H9 (cell line): ENCODE measurements around the gene ETFDH. TPM values are rescaled to one million over a fixed set of nuclear protein-coding genes. Genes with fewer than 3 reads are reported as not detected.

ENCODE experiments used
- DNase-seq: peaks from one replicate; pipeline ENCODE4 v3.0.0-alpha.2; 2017
- H2AFZ ChIP-seq: one replicate; pipeline ENCODE4 v1.6.1; 2013; ENCODE audit warnings: mild to moderate bottlenecking, low read length, control low read depth, moderate library complexity
- H2AK5ac ChIP-seq: 2 replicates; pipeline ENCODE4 v1.6.1; 2013; ENCODE audit warnings: low read length, control low read depth, mixed read lengths; ENCODE audit not compliant: insufficient read length
- H2BK120ac ChIP-seq: one replicate; pipeline ENCODE4 v1.6.1; 2013; ENCODE audit warnings: low read depth, mild to moderate bottlenecking, low read length, control low read depth, inconsistent platforms; ENCODE audit not compliant: poor library complexity, severe bottlenecking
- H2BK12ac ChIP-seq: 2 replicates; pipeline ENCODE4 v1.6.1; 2013; ENCODE audit warnings: low read length, control low read depth, mixed read lengths, low read depth; ENCODE audit not compliant: insufficient read length
- H2BK15ac ChIP-seq: 2 replicates; pipeline ENCODE4 v1.6.1; 2013; ENCODE audit warnings: low read depth, low read length, control low read depth
- H2BK20ac ChIP-seq: one replicate; pipeline ENCODE4 v1.6.1; 2013; ENCODE audit warnings: low read depth, mild to moderate bottlenecking, low read length, control low read depth, inconsistent platforms; ENCODE audit not compliant: poor library complexity, severe bottlenecking
- H2BK5ac ChIP-seq: 2 replicates; pipeline ENCODE4 v1.6.1; 2013; ENCODE audit warnings: low read length, control low read depth, mixed read lengths; ENCODE audit not compliant: insufficient read length
- H3K14ac ChIP-seq: 2 replicates; pipeline ENCODE4 v1.6.1; 2013; ENCODE audit warnings: low read length, control low read depth; ENCODE audit not compliant: insufficient read depth
- H3K18ac ChIP-seq: 2 replicates; pipeline ENCODE4 v1.6.1; 2013; ENCODE audit warnings: low read depth, mild to moderate bottlenecking, mixed read lengths, low read length, control low read depth; ENCODE audit not compliant: insufficient read length
- H3K23ac ChIP-seq: 2 replicates; pipeline ENCODE4 v1.6.1; 2013; ENCODE audit warnings: low read length, control low read depth, mixed read lengths, low read depth; ENCODE audit not compliant: insufficient read length
- H3K23me2 ChIP-seq: 2 replicates; pipeline ENCODE4 v1.6.1; 2013; ENCODE audit warnings: low read depth, mild to moderate bottlenecking, mixed read lengths, low read length, control low read depth; ENCODE audit not compliant: insufficient read length, poor library complexity, severe bottlenecking
- H3K27ac ChIP-seq: 2 replicates; pipeline ENCODE4 v1.5.1; 2013; ENCODE audit warnings: low read length, control low read depth, mixed read lengths, low read depth; ENCODE audit not compliant: insufficient read length
- H3K27me3 ChIP-seq: 2 replicates; pipeline ENCODE4 v1.6.1; 2013; ENCODE audit warnings: low read length, control low read depth, inconsistent platforms; ENCODE audit not compliant: insufficient read depth
- H3K4ac ChIP-seq: 2 replicates; pipeline ENCODE4 v1.6.1; 2013; ENCODE audit warnings: low read depth, mild to moderate bottlenecking, control low read depth, inconsistent platforms, low read length, moderate library complexity
- H3K4me1 ChIP-seq: 2 replicates; pipeline ENCODE4 v1.6.1; 2013; ENCODE audit warnings: low read length, control low read depth, inconsistent platforms; ENCODE audit not compliant: insufficient read depth
- H3K4me2 ChIP-seq: 2 replicates; pipeline ENCODE4 v1.6.1; 2013; ENCODE audit warnings: low read length, control low read depth, mixed read lengths; ENCODE audit not compliant: insufficient read length, insufficient read depth
- H3K56ac ChIP-seq: 2 replicates; pipeline ENCODE4 v1.6.1; 2013; ENCODE audit warnings: low read depth, mild to moderate bottlenecking, mixed read lengths, low read length, control low read depth; ENCODE audit not compliant: insufficient read length
- H3K79me1 ChIP-seq: 2 replicates; pipeline ENCODE4 v1.6.1; 2013; ENCODE audit warnings: low read depth, mild to moderate bottlenecking, moderate library complexity, low read length, control low read depth, inconsistent platforms; ENCODE audit not compliant: insufficient read depth, poor library complexity, severe bottlenecking
- H3K79me2 ChIP-seq: 2 replicates; pipeline ENCODE4 v1.6.1; 2013; ENCODE audit warnings: low read length, control low read depth, inconsistent platforms; ENCODE audit not compliant: insufficient read depth
- H3K9ac ChIP-seq: 2 replicates; pipeline ENCODE4 v1.6.1; 2013; ENCODE audit warnings: low read length, control low read depth, mixed read lengths; ENCODE audit not compliant: insufficient read length; ENCODE audit errors: extremely low read depth
- H3K9me3 ChIP-seq: one replicate; pipeline ENCODE4 v1.6.1; 2013; ENCODE audit warnings: low read depth, low read length, inconsistent platforms; ENCODE audit not compliant: control insufficient read depth
- H3T11ph ChIP-seq: one replicate; pipeline ENCODE4 v1.6.1; 2013; ENCODE audit warnings: mild to moderate bottlenecking, low read length, control low read depth, inconsistent platforms
- H4K20me1 ChIP-seq: one replicate; pipeline ENCODE4 v1.6.1; 2013; ENCODE audit not compliant: control insufficient read depth, insufficient read length, insufficient read depth
- H4K5ac ChIP-seq: 2 replicates; pipeline ENCODE4 v1.6.1; 2013; ENCODE audit warnings: low read depth, mild to moderate bottlenecking, mixed read lengths, low read length, control low read depth; ENCODE audit not compliant: insufficient read length
- H4K8ac ChIP-seq: replicated peaks from 2 replicates; pipeline ENCODE4 v1.6.1; 2013; ENCODE audit warnings: low read length, control low read depth, mixed read lengths, low read depth; ENCODE audit not compliant: insufficient read length
- H4K91ac ChIP-seq: 2 replicates; pipeline ENCODE4 v1.6.1; 2013; ENCODE audit warnings: low read depth, mild to moderate bottlenecking, moderate library complexity, mixed read lengths, low read length, control low read depth; ENCODE audit not compliant: insufficient read length
- H3K27ac Mint-ChIP-seq, 3 experiments: 2 replicates in 2 of 3; 3 replicates in 1 of 3; pipeline ENCODE4 v1.8.0; 2020 to 2021; ENCODE audit warnings: mixed read lengths in 3 of 3, mild to moderate bottlenecking in 1 of 3, moderate library complexity in 1 of 3
- H3K27me3 Mint-ChIP-seq: 2 replicates; pipeline ENCODE4 v1.8.0; 2021; ENCODE audit warnings: low read depth, mild to moderate bottlenecking, moderate library complexity, mixed read lengths
- H3K36me3 Mint-ChIP-seq, 3 experiments: 2 replicates in 2 of 3; 3 replicates in 1 of 3; pipeline ENCODE4 v1.8.0; 2020 to 2021; ENCODE audit warnings: low read depth in 3 of 3, mixed read lengths in 3 of 3; ENCODE audit not compliant: insufficient read depth in 1 of 3
- H3K4me1 Mint-ChIP-seq, 2 experiments: 2 replicates each; pipeline ENCODE4 v1.8.0; 2020; ENCODE audit warnings: mixed read lengths in 2 of 2
- H3K4me3 Mint-ChIP-seq, 2 experiments: 2 replicates in 1 of 2; 3 replicates in 1 of 2; pipeline ENCODE4 v1.8.0; 2020 to 2021; ENCODE audit warnings: mild to moderate bottlenecking in 2 of 2, mixed read lengths in 2 of 2, moderate library complexity in 1 of 2
- H3K9me3 Mint-ChIP-seq, 2 experiments: 2 replicates in 1 of 2; 3 replicates in 1 of 2; pipeline ENCODE4 v1.8.0; 2020; ENCODE audit warnings: mild to moderate bottlenecking in 2 of 2, mixed read lengths in 2 of 2, moderate library complexity in 1 of 2
- WGBS: extraction: QIAGEN DNeasy Blood & Tissue Kit; methylation state at CpG from one replicate; pipeline ENCODE4 v1.1.7; 2013; ENCODE audit warnings: missing lambda C conversion rate, low lambda C conversion rate, mixed read lengths; ENCODE audit not compliant: insufficient read length; ENCODE audit errors: extremely low coverage; 5-methylcytosine and 5-hydroxymethylcytosine counted together
- total RNA-seq: library from RNA; stranded (reverse); gene quantifications from 2 replicates; pipeline ENCODE4 v1.2.1, GENCODE V29; 2021
- TF ChIP-seq, protein P1 (sequence below): fragments of 200-600 bp; sonication (generic); conservative IDR thresholded peaks from 3 replicates; pipeline ENCODE4 v1.8.0; 2021; ENCODE audit warnings: antibody characterized with exemption, mild to moderate bottlenecking

Gene ETFDH
- total RNA-seq, 1 experiment from 2014 or later: 12.8 TPM

DNA sequence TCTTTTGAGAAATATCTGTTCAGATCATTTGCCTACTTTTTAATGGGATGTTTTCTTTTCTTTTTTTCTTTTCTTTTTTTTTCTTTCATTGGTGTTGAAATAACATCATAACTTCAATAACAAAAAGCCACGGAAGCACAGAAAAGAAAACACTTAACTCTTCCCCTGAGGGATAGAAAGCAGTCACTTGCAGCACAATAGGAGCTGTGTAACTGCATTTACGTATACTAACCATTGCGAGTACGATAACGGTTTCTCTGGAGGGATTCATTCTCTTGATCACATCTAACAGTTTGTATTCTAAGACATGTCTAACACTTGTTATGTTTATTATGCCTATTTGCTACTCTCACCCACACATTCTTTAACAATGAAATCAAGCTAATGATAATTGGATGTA is 27.7 kb upstream of the ETFDH start:
- no peak overlapping the region for H2AFZ ChIP-seq
- H3K23ac ChIP-seq: no peak overlapping the region
- H2BK20ac ChIP-seq: no peak overlapping the region
- no peaks in the 10 kb centered on the region for H3K79me1 ChIP-seq
- no peaks in the 10 kb centered on the region for H4K20me1 ChIP-seq
- no peaks in the 10 kb centered on the region for H3K27me3 ChIP-seq
- no peak overlapping the region for H3K4me3 Mint-ChIP-seq
- no peak overlapping the region for H3K4me2 ChIP-seq
- H3K56ac ChIP-seq: no peak overlapping the region
- H3K36me3 Mint-ChIP-seq: peaks cover 0 to 9% (median 0%) of the 10 kb centered on the region in 3 experiments; a peak in 1 of 7 replicates
- no peak overlapping the region; a peak in 1 of 7 replicates for H3K27ac Mint-ChIP-seq
- no peak overlapping the region for H3T11ph ChIP-seq
- no peak overlapping the region for H2BK5ac ChIP-seq
- peaks cover 3 to 5% of the 10 kb centered on the region in 2 experiments; a peak in 2 of 4 replicates for H3K4me1 Mint-ChIP-seq
- no peak overlapping the region for H3K14ac ChIP-seq
- H3K4me1 ChIP-seq: no peaks in the 10 kb centered on the region
- no peak for DNase-seq
- no peak overlapping the region for H2AK5ac ChIP-seq
- WGBS: no CpG with 5 or more reads among the region's 5 CpGs
- H3K9ac ChIP-seq: no peak overlapping the region
- no peak overlapping the region for H2BK15ac ChIP-seq
- peaks cover 3% of the 10 kb centered on the region in 2 experiments; a peak in 3 of 5 replicates for H3K9me3 Mint-ChIP-seq
- no peaks in the 10 kb centered on the region for H3K23me2 ChIP-seq
- no peak overlapping the region for H2BK120ac ChIP-seq
- H3K4ac ChIP-seq: no peak overlapping the region
- H3K27me3 Mint-ChIP-seq: no peaks in the 10 kb centered on the region
- no peaks in the 10 kb centered on the region for H3K9me3 ChIP-seq
- H3K18ac ChIP-seq: no peak overlapping the region
- H3K79me2 ChIP-seq: no peaks in the 10 kb centered on the region
- no peak overlapping the region for H4K91ac ChIP-seq
- H4K5ac ChIP-seq: no peak overlapping the region
- TF ChIP-seq, protein P1, sequence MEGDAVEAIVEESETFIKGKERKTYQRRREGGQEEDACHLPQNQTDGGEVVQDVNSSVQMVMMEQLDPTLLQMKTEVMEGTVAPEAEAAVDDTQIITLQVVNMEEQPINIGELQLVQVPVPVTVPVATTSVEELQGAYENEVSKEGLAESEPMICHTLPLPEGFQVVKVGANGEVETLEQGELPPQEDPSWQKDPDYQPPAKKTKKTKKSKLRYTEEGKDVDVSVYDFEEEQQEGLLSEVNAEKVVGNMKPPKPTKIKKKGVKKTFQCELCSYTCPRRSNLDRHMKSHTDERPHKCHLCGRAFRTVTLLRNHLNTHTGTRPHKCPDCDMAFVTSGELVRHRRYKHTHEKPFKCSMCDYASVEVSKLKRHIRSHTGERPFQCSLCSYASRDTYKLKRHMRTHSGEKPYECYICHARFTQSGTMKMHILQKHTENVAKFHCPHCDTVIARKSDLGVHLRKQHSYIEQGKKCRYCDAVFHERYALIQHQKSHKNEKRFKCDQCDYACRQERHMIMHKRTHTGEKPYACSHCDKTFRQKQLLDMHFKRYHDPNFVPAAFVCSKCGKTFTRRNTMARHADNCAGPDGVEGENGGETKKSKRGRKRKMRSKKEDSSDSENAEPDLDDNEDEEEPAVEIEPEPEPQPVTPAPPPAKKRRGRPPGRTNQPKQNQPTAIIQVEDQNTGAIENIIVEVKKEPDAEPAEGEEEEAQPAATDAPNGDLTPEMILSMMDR: no peak
- no peak overlapping the region for H3K27ac ChIP-seq
- H2BK12ac ChIP-seq: no peak overlapping the region
- H4K8ac ChIP-seq: no peak overlapping the region
